ENCODE data around the gene LMBR1.

DNA sequence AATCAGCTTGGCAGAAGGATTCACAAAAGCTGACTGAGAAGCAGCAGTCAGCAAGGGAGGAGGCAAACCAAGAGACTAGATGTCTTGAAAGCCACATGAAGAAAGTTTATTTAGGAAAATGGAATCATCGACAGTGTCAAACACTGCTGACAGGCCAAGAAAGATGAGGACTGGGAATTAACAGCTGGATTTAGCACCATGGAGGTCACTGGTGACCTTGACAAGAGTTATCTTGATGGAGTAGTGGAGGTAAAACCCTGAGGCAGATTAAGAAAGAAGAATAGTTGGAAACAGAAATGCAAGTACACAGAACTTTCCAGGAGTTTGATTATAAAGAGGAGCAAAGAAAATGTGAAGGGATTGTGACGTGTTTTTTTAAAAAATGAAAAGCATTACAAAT is 51.5 kb downstream of the LMBR1 start:
- TF ChIP-seq, protein P1, sequence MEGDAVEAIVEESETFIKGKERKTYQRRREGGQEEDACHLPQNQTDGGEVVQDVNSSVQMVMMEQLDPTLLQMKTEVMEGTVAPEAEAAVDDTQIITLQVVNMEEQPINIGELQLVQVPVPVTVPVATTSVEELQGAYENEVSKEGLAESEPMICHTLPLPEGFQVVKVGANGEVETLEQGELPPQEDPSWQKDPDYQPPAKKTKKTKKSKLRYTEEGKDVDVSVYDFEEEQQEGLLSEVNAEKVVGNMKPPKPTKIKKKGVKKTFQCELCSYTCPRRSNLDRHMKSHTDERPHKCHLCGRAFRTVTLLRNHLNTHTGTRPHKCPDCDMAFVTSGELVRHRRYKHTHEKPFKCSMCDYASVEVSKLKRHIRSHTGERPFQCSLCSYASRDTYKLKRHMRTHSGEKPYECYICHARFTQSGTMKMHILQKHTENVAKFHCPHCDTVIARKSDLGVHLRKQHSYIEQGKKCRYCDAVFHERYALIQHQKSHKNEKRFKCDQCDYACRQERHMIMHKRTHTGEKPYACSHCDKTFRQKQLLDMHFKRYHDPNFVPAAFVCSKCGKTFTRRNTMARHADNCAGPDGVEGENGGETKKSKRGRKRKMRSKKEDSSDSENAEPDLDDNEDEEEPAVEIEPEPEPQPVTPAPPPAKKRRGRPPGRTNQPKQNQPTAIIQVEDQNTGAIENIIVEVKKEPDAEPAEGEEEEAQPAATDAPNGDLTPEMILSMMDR (IDR thresholded peaks at IDR 0.05): no peak
- TF ChIP-seq, protein P2, sequence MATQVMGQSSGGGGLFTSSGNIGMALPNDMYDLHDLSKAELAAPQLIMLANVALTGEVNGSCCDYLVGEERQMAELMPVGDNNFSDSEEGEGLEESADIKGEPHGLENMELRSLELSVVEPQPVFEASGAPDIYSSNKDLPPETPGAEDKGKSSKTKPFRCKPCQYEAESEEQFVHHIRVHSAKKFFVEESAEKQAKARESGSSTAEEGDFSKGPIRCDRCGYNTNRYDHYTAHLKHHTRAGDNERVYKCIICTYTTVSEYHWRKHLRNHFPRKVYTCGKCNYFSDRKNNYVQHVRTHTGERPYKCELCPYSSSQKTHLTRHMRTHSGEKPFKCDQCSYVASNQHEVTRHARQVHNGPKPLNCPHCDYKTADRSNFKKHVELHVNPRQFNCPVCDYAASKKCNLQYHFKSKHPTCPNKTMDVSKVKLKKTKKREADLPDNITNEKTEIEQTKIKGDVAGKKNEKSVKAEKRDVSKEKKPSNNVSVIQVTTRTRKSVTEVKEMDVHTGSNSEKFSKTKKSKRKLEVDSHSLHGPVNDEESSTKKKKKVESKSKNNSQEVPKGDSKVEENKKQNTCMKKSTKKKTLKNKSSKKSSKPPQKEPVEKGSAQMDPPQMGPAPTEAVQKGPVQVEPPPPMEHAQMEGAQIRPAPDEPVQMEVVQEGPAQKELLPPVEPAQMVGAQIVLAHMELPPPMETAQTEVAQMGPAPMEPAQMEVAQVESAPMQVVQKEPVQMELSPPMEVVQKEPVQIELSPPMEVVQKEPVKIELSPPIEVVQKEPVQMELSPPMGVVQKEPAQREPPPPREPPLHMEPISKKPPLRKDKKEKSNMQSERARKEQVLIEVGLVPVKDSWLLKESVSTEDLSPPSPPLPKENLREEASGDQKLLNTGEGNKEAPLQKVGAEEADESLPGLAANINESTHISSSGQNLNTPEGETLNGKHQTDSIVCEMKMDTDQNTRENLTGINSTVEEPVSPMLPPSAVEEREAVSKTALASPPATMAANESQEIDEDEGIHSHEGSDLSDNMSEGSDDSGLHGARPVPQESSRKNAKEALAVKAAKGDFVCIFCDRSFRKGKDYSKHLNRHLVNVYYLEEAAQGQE (IDR thresholded peaks at IDR 0.05; ENCODE audit: insufficient read depth in 1 of 2, low read depth in 2 of 2, low read length in 1 of 2): no peak
- no peak for TF ChIP-seq POLR2AphosphoS5 (IDR thresholded peaks at IDR 0.05; ENCODE audit: low read depth, low read length)
